Medulla oblongata (tissue), 1 donor: Measurements from ENCODE around the gene NAA35.
"Not testable (repeated sequence)": the region's sequence is repeated elsewhere in the genome, so short reads cannot be mapped to it uniquely, and the experiment has no call there.

Source experiments
- DNase-seq: peaks from one replicate; pipeline ENCODE4 v3.0.0-alpha.2; 2015; ENCODE audit errors: extremely low spot score

NAA35 gene

DNA sequence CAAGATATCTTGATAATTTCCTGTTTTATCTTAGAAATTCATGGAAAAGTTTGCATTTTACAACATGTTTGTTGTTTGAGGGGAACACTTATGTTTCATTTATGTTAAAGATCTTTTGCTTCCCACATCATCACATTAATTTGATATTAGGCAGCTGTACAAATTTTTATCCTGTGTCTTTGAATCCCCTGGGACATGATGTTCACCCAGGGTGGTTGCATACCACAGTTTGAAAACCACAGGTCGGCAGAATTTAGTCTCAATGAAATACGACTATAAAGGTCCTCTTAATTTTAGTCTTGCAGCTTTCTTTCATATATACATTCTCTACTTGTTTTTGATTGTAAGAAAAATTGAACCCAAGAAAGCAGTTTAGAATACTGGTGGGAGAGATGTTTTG lies 3.7 kb downstream of the NAA35 start:
- DNase-seq, result no peak

DNA sequence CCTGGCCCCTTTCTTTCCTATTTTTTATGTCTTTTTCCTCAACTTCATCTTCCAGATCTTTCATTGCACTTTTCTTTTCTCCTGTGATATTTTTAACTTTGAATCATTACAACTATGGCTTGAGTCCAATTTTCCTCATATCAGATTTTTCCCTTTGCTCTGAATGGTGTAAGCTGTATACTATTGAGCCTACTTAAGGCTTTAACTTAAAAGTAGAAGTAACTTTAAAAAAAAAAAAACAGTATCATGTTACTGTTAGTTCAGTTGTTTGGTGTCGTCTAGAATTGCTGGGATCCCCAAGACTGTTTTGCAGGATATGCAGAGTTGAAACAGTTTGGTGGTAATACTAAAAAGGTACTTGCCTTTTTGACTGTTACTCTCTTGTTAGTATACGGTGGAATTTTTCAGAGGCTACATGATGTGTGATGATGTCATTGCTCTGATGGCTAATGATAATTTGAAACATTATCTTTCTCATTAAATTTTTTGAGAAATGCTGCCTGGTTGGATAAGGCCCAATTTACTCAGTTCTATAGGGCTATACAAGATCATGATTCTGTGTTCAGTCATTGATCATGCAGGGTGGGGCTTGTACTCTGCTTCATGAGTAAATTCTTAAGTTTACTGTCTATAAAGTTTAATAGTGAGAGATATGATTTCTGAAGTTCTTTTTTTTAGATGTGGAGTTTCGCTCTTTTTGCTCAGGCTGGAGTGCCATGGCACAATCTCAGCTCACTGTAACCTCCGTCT lies 8.8 kb downstream of the NAA35 start:
- no peak for DNase-seq

DNA sequence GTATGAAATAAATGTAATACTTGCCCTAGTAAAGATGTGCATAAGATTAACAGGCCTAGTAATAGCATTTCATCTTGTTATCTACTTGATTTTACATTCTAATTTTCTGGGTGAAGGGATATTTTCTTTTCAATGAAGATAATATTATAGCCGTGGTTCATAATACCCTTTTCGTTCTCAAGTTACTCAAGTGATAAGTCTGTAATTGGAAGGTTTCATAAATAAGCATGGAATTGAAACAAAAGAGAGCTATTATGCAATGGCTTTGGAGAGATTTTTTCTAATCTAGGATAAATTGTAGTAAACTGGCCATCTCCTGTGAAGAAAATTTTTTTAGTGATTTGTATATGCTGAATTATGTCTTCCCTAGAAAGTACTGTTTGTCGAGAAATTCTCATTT lies 19.0 kb downstream of the NAA35 start:
- DNase-seq, result no peak

DNA sequence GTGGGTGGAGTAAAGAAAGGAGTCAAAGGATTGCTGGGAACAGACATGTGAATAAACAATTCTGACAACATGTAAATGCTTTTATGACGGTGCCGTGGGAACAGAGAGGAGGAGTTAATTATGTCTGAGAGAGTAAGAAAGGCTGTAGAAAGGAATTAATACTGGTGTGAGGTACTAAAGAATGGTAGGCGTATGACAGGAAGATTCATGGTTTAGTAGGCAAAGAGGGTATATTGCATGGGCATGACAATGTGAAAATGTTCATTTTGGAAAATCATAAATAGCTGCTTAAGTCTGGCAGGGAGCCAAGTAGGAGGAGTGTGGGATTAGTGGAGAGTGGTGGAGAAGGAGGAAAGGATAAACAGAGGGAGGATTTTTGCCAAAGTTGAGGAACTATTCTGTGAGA lies 19.7 kb downstream of the NAA35 start:
- DNase-seq, result no peak

DNA sequence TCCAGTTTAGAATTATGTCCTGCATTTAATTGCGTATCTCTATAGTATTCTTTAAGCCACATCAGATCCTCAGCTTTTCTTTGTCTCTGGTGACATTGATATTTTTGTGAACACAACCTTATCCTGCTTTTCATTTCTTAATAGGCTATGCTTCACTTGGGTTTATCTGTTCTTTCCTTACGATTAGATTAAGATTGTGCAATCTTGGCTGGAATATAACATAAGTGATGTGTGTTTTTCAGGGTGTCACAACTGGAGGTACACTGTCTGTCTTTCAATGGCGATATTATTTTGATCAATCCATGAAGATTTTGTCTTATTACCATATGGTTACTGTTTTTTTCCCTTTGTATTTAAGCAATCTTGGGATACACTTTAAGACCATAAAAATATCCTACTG lies 23.6 kb downstream of the NAA35 start:
- DNase-seq, result no peak

DNA sequence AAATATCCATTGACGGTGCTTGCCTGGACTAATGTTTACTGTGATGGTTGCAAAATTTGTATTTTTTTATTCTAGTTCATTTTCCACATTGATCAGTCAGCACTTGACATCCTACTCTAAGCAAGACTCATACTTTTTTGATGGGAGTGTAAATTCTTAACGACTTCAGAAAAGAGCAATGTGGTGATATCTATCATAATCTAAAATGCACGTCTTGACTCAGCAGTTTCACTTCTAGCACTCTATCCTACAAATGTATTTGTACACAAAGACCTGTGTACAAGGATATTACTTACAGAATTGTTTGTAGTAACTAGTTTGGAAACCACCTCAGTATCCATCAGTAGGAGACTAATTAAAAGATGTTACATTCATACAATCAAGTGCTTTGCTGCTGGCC lies 24.0 kb downstream of the NAA35 start:
- no peak for DNase-seq

DNA sequence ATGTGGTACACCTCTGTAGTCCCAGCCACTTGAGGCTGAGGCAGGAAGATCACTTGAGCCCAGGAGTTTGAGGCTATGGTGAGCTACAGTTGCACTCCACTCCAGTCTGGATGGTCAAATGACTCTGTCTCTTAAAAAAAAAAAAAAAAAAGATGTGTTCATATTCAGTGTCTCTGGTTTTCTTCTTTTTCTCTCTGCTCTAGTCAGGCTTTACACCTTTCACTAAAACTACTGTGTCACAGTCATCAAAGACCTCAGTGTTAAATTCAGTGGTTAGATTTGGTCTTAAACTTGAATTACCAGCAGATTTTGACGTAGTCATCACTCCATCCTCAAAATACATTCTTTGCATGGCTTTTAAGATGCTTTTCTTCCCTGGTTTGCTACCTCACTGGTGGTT lies 28.8 kb downstream of the NAA35 start:
- no peak for DNase-seq

DNA sequence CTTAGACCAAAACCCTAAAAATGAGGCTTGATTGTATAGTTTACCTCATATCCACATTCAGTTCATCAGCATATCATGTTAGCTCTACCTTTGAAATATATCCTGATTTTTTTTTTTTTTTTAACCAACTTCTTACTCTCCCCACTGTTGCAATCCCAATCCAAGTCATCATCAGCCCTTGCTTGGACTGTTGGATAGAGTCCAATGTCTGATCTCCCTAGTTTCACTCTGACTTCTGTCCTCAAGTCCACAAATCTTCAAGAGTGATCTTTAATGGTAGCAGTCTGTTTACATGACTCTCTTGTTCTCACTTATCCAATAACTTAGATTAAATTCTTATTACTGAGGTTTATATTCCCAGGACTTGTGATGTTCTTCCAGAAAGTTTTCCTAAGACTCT lies 30.8 kb downstream of the NAA35 start:
- no peak for DNase-seq

DNA sequence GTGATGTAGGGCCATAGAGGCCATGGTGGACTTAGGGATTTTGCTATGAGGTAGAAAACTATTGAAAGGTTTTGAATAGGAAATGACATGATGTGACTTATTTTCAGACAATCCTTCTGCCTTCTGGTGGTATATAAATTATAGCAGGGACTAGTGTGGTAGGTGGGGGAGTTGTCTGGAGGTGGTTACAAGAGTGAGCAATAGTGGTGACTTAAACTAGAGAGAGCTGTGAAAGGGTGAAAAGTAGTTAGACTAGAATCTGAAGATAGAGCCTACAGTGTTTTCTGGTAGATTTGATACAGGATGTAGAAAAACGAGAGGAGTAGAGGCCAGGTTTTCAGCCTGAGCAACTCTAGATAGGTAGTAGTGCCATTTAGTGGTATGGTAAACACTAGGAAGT lies 32.3 kb downstream of the NAA35 start:
- DNase-seq, result no peak

DNA sequence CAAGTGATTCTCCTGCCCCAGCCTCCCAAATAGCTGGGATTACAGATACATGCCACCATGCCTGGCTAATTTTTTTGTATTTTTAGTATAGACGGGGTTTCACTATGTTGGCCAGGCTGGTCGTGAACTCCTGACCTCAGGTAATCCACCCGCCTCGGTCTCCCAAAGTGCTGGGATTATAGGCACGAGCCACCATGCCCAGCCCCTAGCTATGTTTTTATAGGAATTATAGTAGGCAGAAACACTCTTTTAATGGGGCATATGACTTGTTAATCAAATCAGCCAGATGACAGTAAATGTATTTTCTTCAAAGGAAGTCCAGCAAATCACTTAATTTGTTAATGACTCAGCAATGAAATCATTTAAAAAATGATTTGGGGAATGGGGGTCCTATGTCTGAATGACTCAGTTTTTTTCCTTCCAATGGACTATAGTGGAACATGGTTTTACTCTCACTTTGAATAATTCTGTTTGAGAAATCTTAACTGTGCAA lies 33.2 kb downstream of the NAA35 start:
- DNase-seq, result not testable (repeated sequence)

DNA sequence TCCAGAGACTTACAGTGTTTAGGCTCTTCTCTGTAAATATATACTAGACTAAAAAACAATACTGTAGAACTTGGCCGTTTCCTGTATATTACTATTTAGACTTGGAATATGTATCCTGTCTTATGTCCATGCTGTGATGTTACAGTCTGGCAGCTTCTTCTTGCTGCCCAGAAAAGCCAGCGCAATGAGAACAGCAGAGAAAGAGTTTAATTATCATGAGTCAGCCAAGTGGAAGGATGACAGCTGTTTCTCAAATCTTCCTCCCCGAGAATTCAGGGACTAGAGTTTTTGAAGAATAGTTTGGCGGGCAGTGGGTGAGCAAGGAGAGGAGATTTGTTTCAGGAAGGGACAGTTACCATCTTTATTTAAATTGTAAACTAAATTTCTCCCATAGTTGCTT lies 37.5 kb downstream of the NAA35 start:
- DNase-seq, result no peak

DNA sequence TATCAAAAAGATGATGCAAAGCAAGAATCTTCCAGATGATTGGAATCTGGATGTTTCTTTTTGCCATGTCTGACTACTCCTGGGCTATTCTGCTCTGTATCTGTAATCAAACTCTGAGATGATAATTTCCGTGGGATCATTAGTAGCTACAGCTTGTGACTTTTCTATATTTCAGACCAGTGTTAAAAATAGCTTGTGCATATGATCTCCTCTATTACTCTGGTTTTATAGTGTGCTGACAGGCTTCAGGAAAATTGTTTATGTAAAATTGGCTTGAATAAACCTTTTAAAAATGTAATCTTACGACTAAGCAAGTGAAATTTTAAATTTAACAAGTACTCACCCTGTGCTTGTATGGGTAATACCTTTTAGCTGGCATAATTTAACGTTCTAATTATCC lies 40.4 kb downstream of the NAA35 start:
- DNase-seq, result no peak

DNA sequence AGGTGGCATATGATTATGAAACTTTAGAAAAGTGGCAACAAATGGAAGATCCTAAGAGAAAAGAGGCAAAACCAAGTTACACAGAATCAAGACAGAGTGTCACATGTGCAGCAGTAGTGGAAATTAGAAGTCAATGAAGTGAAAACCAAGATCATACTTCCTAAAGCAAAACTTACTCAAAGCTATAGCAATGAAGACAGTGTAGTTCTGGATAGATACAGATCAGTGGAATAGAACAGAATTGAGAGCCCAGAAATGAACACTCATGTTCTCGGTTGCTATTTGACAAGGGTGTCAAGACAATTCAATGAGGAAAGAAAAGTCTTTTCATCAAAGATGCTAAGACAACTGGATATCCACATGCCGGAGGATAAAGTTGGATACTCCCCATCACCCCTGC lies 43.5 kb downstream of the NAA35 start:
- DNase-seq, result no peak

DNA sequence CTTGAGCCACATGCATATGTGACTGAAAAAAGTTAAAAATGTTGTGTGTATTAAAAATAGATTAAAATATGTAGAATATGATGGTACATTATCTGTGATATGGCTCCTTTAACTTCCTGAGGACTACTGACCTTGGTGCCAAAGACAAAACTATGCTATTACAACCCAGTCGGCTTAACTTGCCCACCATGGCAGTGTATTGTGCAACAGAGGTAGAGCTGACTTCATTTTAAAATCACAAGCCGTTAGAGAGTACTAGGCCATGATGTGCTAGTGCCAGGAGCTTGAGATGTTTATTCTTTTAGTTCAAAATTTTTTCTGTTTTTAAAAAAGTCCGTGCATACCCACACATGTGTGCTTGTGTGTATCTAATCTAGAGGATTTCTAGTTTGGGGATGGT lies 46.3 kb downstream of the NAA35 start:
- no peak for DNase-seq

DNA sequence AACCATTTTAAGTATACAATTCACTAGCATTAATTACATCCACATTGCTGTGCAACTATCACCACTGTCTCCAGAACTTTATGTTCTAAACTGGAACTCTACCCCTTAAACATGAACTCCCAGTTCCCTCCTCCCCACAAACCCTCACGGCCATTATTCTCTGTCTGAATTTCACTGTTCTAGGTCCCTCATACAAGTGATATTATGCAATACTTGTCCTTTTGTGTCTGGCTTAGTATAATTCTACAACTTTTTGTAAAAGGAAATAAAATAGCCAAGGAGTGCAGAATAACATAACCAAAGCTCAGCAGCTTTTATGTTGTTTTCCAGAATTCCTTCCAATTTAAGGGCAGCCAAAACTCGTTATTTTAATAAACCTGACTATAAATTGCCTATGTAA lies 53.2 kb downstream of the NAA35 start:
- DNase-seq, result no peak

DNA sequence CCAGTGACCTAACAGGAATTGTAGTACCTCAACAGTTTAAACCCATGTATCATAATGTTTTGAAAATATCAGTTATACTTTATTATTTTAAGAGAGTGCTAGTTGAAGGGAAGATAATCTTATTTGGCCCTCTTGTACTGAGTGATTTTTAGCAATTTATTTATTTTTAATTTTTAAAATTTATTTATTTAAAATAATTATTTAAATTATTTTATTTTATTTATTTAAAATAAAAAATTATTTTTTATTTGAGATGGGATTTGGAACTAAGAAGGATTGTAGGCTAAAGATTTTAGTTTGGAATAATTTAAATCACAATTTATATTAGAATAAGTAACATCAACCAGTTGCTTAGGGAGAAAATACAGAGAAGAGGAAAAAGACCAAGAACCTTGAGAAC lies 54.2 kb downstream of the NAA35 start:
- DNase-seq, result no peak

DNA sequence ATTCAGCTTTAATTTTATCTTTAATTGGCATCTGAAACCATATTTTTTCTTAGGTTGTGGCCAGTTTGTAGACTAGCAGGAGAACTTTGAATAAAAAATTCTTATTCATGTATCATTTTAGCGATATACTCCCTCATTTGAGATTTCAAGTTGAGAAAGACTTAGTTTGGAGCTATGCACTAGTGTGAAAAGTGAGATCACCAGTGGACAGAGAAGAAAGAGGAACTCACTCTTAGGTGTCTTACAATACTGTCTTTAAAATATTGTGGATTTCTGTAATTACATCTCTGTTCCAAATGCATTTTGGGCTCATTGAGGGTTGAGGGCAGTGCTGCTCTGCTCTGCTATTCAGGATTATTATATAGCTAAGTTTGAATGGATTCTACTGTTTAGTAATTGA lies 54.7 kb downstream of the NAA35 start:
- DNase-seq, result no peak

DNA sequence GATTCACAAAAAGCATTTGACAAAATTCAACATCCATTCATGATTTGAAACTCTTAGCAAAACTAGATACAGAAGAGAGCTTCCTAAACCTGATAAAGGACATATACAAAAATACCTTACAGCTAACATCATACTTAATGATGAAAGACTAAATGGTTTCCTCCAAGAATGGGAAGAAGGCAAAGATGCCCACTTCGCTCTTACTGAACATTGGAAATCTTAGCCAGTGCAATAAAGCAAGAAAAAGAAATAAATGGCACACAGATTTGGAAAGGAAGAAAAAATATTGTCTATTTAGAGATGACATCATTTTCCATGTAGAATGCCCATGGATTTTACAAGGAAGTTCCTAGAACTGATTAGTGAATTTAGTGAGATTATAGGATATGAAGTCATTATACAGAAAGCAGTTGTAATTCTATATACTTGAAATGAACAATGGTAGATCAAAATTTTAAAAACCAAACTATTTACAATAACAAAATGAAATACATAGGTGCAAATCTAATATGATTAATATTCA lies 64.4 kb downstream of the NAA35 start:
- no peak for DNase-seq

DNA sequence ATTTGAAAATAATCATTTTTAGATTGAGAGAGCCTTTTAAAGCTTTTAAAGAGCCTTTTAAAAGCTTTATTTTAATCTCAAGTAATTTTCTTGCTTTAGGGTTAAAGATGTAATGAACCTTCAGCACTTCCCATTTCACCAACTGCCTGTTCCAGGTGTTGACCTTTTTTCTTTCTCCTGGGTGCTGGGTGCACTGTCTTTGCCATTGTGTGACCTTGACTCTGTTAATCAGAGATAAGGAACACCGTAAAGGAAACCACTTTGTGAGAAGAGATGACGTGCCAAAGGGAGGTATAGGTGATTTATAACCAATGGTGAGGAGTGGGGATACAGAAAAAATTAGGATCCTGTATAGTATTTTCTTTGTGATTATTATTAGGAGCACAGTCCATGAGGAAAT lies 68.2 kb downstream of the NAA35 start:
- DNase-seq, result no peak

DNA sequence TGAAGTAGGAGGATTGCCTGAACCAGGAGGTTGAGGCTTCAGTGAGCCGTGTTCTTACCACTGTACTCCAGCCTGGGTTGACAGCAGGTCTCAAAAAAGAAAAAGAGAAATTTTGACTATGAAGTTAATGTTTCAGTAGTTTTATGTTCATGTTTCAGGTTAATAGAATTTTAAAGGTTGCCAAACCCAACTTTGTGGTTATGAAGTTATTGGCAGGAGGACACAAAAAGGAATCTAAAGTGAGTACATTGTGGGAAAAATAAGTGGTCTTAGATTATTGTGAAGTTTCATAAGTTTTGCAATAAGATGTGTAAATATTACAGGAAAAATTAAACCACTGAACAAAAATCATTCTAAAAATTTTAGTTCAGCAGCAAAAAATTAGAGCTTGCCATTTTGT lies 79.8 kb downstream of the NAA35 start:
- no peak for DNase-seq

DNA sequence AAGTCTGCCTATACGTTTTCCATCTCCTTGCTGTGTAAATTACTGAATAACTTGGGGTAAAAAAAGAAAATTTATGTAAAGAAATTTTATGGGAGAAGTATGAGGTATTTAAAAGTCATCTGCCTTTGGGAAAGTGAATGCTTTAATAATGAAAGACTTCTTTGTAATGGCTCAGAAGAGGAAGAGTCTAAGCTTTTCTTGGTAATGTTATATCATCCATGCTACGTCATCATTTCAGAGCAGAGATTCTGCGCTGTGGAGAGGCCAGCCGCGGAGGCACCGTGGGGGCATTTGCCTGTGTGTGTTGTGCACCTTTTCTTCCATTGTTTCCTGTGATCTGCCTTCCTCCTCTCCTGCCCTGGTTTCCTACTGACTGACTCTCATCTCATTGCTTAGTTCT lies 80.2 kb downstream of the NAA35 start:
- DNase-seq, result no peak

DNA sequence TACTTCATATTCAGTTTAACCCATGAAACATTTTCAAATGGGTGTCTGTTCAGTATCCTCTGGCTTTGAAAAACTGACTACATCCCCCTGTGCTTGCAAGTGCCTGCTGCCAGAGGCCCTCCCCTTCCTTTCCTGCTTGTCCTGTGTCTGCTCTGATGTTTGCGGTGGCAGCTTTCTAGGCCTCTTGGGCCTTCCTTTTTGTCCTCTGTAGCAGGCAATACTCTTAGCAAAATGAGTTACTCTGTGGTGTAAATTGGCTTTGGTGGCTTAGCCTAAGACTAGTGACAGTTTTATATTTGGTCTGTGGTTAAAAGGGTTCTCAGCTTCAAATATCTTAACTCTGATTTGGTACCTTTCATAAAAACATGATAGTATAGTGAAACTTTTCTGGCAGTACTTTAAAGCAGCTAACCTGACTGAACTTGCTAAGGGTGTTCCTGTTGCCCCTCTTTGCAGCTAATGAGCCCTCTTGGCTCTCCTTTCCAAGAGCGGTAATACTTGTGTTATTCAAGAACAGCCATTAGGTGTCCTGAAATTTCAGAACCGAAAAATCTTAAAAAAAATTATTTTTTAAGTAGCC lies 81.8 kb downstream of the NAA35 start:
- no peak for DNase-seq

DNA sequence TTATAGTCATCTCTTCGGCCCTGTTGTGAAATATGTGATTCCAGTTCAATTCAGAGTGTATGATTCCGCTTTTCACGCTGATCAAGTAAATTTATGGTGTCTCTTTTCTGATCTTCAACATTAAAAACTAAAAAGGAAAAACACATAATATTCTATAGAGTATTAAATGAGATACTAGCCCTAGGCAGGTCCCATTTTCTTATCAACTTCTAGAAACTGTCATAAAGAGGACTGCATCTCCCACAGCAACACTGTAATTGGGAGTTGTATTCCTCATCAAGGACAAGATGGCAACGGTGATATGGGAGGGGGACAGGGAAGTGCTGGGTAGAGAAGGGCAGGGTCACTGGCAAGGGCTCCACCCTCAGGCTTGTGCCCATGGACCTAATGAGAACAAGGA lies 86.8 kb downstream of the NAA35 start:
- no peak for DNase-seq
